ENCODE measurements around the gene KSR2. TPM values are rescaled to one million over a fixed set of nuclear protein-coding genes. Genes with fewer than 3 reads are reported as not detected.

Gene KSR2
- total RNA-seq, 2 experiments from 2014 or later = 0.03 to 0.15 TPM

GRCh38 chr12:117914686-117915085 is 54.1 kb downstream of the KSR2 start:
- CTCF ChIA-PET (ENCODE audit: unreplicated experiment) = no interaction called here
- POLR2A ChIA-PET = interaction anchor here (0.6 kb wide), 1 partner anchor 504 kb away, joined by 3 read pairs; no protein-coding TSS in a partner anchor
- no TSS peak for BruUV-seq (replicated peaks)

GRCh38 chr12:117912756-117913155 is 56.0 kb downstream of the KSR2 start:
- POLR2A ChIA-PET = no interaction called here
- Histone ChIP-seq H3K4me2 (ENCODE audit: low read length) (no peak overlapping the region), H3K9me3 (ENCODE audit: low read length) (no peaks in the 10 kb centered on the region), H3K36me3 (ENCODE audit: insufficient read depth, low read length) (no peaks in the 10 kb centered on the region), H4K20me1 (ENCODE audit: insufficient read depth, low read length) (no peaks in the 10 kb centered on the region), H2AFZ (ENCODE audit: low read length) (no peak overlapping the region), H3K27ac (ENCODE audit: low read depth, low read length, poor library complexity, severe bottlenecking) (no peak overlapping the region), H3K79me2 (ENCODE audit: insufficient read depth, low read depth, low read length) (no peaks in the 10 kb centered on the region), H3K4me3 (ENCODE audit: low read depth, low read length, poor library complexity, severe bottlenecking) (no peak overlapping the region), H3K4me1 (ENCODE audit: insufficient read depth, low read length, poor library complexity, severe bottlenecking) (no peaks in the 10 kb centered on the region), H3K9me2 (ENCODE audit: insufficient read depth, low read length) (no peaks in the 10 kb centered on the region)
- no peak for DNase-seq (ENCODE audit: low spot score)
- TF ChIP-seq EZH2phosphoT487 (IDR thresholded peaks at IDR 0.05; ENCODE audit: borderline replicate concordance, low read depth, low read length) = no peak
- no peak for TF ChIP-seq CTCF (conservative IDR thresholded peaks at IDR 0.05; ENCODE audit: low read length)
- BruUV-seq (replicated peaks) = no TSS peak
- intact Hi-C loops (cut with micrococcal nuclease; ENCODE audit: unreplicated experiment) = no loop called here
- CTCF ChIA-PET (ENCODE audit: unreplicated experiment) = no interaction called here

More at GRCh38 chr12:117914686-117915085, 54.1 kb downstream of the KSR2 start:
- no peaks in the 10 kb centered on the region for H3K9me3 ChIP-seq (ENCODE audit: low read length)
- H3K27ac ChIP-seq (ENCODE audit: low read depth, low read length, poor library complexity, severe bottlenecking) = no peak overlapping the region
- no peaks in the 10 kb centered on the region for H3K4me1 ChIP-seq (ENCODE audit: insufficient read depth, low read length, poor library complexity, severe bottlenecking)
- intact Hi-C loops (cut with micrococcal nuclease; ENCODE audit: unreplicated experiment) = no loop called here
- no peak overlapping the region for H3K4me2 ChIP-seq (ENCODE audit: low read length)
- no peak overlapping the region for H2AFZ ChIP-seq (ENCODE audit: low read length)
- TF ChIP-seq EZH2phosphoT487 (IDR thresholded peaks at IDR 0.05; ENCODE audit: borderline replicate concordance, low read depth, low read length) = no peak
- no peak for TF ChIP-seq CTCF (conservative IDR thresholded peaks at IDR 0.05; ENCODE audit: low read length)
- no peaks in the 10 kb centered on the region for H3K36me3 ChIP-seq (ENCODE audit: insufficient read depth, low read length)
- no peaks in the 10 kb centered on the region for H3K9me2 ChIP-seq (ENCODE audit: insufficient read depth, low read length)
- no peaks in the 10 kb centered on the region for H3K79me2 ChIP-seq (ENCODE audit: insufficient read depth, low read depth, low read length)
- H4K20me1 ChIP-seq (ENCODE audit: insufficient read depth, low read length) = no peaks in the 10 kb centered on the region
- H3K4me3 ChIP-seq (ENCODE audit: low read depth, low read length, poor library complexity, severe bottlenecking) = no peak overlapping the region
- no peak for DNase-seq (ENCODE audit: low spot score)

- no peak overlapping the region for H3K4me3 ChIP-seq (ENCODE audit: low read depth, low read length, poor library complexity, severe bottlenecking)
- H3K79me2 ChIP-seq (ENCODE audit: insufficient read depth, low read depth, low read length) = no peaks in the 10 kb centered on the region
- TF ChIP-seq CTCF (conservative IDR thresholded peaks at IDR 0.05; ENCODE audit: low read length) = no peak
- TF ChIP-seq EZH2phosphoT487 (IDR thresholded peaks at IDR 0.05; ENCODE audit: borderline replicate concordance, low read depth, low read length) = no peak
- BruUV-seq (replicated peaks) = no TSS peak
- no peak for DNase-seq (ENCODE audit: low spot score)
- ChIA-PET CTCF (ENCODE audit: unreplicated experiment) (no interaction called here), POLR2A (no interaction called here)
- H2AFZ ChIP-seq (ENCODE audit: low read length) = no peak overlapping the region
- H3K27ac ChIP-seq (ENCODE audit: low read depth, low read length, poor library complexity, severe bottlenecking) = no peak overlapping the region
- H3K4me2 ChIP-seq (ENCODE audit: low read length) = no peak overlapping the region
- no peaks in the 10 kb centered on the region for H3K9me3 ChIP-seq (ENCODE audit: low read length)
- H3K9me2 ChIP-seq (ENCODE audit: insufficient read depth, low read length) = no peaks in the 10 kb centered on the region
- H3K36me3 ChIP-seq (ENCODE audit: insufficient read depth, low read length) = no peaks in the 10 kb centered on the region
- no peaks in the 10 kb centered on the region for H3K4me1 ChIP-seq (ENCODE audit: insufficient read depth, low read length, poor library complexity, severe bottlenecking)
- H4K20me1 ChIP-seq (ENCODE audit: insufficient read depth, low read length) = no peaks in the 10 kb centered on the region
- intact Hi-C loops (cut with micrococcal nuclease; ENCODE audit: unreplicated experiment) = no loop called here
Observed at GRCh38 chr12:117908411-117908810, 60.4 kb downstream of the KSR2 start.

Data from OCI-LY7 (cell line).